CD14-positive monocyte (primary cell): ENCODE results near the gene RASGRP3. TPM values are rescaled to one million over a fixed set of nuclear protein-coding genes. Genes with fewer than 3 reads are reported as not detected.
A peak's percentile ranks its signal among the peaks of the same experiment; 100 is the strongest.

Source experiments
- DNase-seq, 3 donors: peaks; one replicate each; pipeline ENCODE4 v3.0.0-alpha.2; 2011 to 2022
- H2AFZ ChIP-seq: 2 replicates; pipeline ENCODE4 v1.6.0; 2012; ENCODE audit warnings: mild to moderate bottlenecking, low read depth, low read length, inconsistent platforms; ENCODE audit not compliant: insufficient read depth, poor library complexity, severe bottlenecking
- H3K27ac ChIP-seq, 2 donors: 1 replicate in 1 of 2; 2 replicates in 1 of 2; pipeline ENCODE4 v1.5.1; 2012 to 2013; ENCODE audit warnings: low read length in 2 of 2, control low read depth in 1 of 2, inconsistent platforms in 1 of 2, low read depth in 1 of 2, mild to moderate bottlenecking in 1 of 2
- H3K27me3 ChIP-seq, 2 donors: one replicate each; pipeline versions ENCODE4 v1.6.0 to v1.6.1; 2011 to 2013; ENCODE audit warnings: low read length in 2 of 2; ENCODE audit not compliant: control insufficient read depth in 2 of 2, insufficient read depth in 2 of 2
- H3K36me3 ChIP-seq, 2 donors: replicated peaks in 1 of 2; 1 replicate in 1 of 2; 2 replicates in 1 of 2; pipeline versions ENCODE4 v1.5.1 to v1.6.1; 2012 to 2013; ENCODE audit warnings: low read length in 2 of 2, control low read depth in 1 of 2, inconsistent platforms in 1 of 2, mild to moderate bottlenecking in 1 of 2; ENCODE audit not compliant: insufficient read depth in 2 of 2, control insufficient read depth in 1 of 2
- H3K4me1 ChIP-seq, 2 donors: 1 replicate in 1 of 2; 2 replicates in 1 of 2; pipeline versions ENCODE4 v1.5.1 to v1.6.1; 2012 to 2013; ENCODE audit warnings: low read length in 2 of 2, control low read depth in 1 of 2, inconsistent platforms in 1 of 2, mild to moderate bottlenecking in 1 of 2, moderate library complexity in 1 of 2; ENCODE audit not compliant: insufficient read depth in 2 of 2, control insufficient read depth in 1 of 2
- H3K4me2 ChIP-seq: replicated peaks from 2 replicates; pipeline ENCODE3; 2012; ENCODE audit warnings: low read length, moderate library complexity, mild to moderate bottlenecking; ENCODE audit not compliant: poor library complexity, severe bottlenecking; ENCODE audit errors: extremely low read depth
- H3K4me3 ChIP-seq, 3 experiments: fragments of 200-600 bp in 1 of 3; sonication (generic) in 1 of 3; replicated peaks in 1 of 3; 1 replicate in 2 of 3; 2 replicates in 1 of 3; pipeline ENCODE4 v1.5.1; 2011 to 2013; ENCODE audit warnings: low read length in 3 of 3, mild to moderate bottlenecking in 3 of 3, control low read depth in 2 of 3, low read depth in 2 of 3, inconsistent platforms in 1 of 3, moderate library complexity in 1 of 3
- H3K79me2 ChIP-seq: 2 replicates; pipeline ENCODE4 v1.6.0; 2012; ENCODE audit warnings: mild to moderate bottlenecking, control low read depth, inconsistent platforms, low read length, moderate library complexity; ENCODE audit not compliant: insufficient read depth
- H3K9ac ChIP-seq: 2 replicates; pipeline ENCODE4 v1.6.0; 2017; ENCODE audit warnings: low read length, mild to moderate bottlenecking; ENCODE audit not compliant: insufficient read depth, poor library complexity, severe bottlenecking
- H3K9me3 ChIP-seq, 2 donors: replicated peaks in 1 of 2; 1 replicate in 1 of 2; 2 replicates in 1 of 2; pipeline versions ENCODE4 v1.5.1 to v1.6.1; 2012 to 2013; ENCODE audit warnings: low read length in 2 of 2, control low read depth in 1 of 2; ENCODE audit not compliant: control insufficient read depth in 1 of 2, insufficient read depth in 1 of 2
- H4K20me1 ChIP-seq: 2 replicates; pipeline ENCODE4 v1.6.0; 2012; ENCODE audit warnings: mild to moderate bottlenecking, low read length, control low read depth, moderate library complexity; ENCODE audit not compliant: insufficient read depth
- H3K27ac Mint-ChIP-seq, 7 donors: one replicate each; pipeline ENCODE4 v1.8.0; 2020; ENCODE audit warnings: mild to moderate bottlenecking in 7 of 7, mixed read lengths in 7 of 7, moderate library complexity in 6 of 7, inconsistent platforms in 2 of 7
- H3K27me3 Mint-ChIP-seq, 3 donors: one replicate each; pipeline ENCODE4 v1.8.0; 2021 to 2022; ENCODE audit warnings: low read depth in 3 of 3, mild to moderate bottlenecking in 3 of 3, mixed read lengths in 3 of 3, moderate library complexity in 3 of 3, inconsistent platforms in 1 of 3
- H3K36me3 Mint-ChIP-seq, 2 donors: one replicate each; pipeline ENCODE4 v1.8.0; 2020; ENCODE audit warnings: mixed read lengths in 2 of 2, inconsistent platforms in 1 of 2, mild to moderate bottlenecking in 1 of 2
- H3K4me1 Mint-ChIP-seq: one replicate; pipeline ENCODE4 v1.8.0; 2020; ENCODE audit warnings: mild to moderate bottlenecking, mixed read lengths
- H3K4me3 Mint-ChIP-seq, 2 donors: one replicate each; pipeline ENCODE4 v1.8.0; 2020; ENCODE audit warnings: mild to moderate bottlenecking in 2 of 2, mixed read lengths in 2 of 2, moderate library complexity in 1 of 2
- H3K9me3 Mint-ChIP-seq, 7 donors: one replicate each; pipeline ENCODE4 v1.8.0; 2020 to 2022; ENCODE audit warnings: mixed read lengths in 7 of 7, mild to moderate bottlenecking in 6 of 7, moderate library complexity in 6 of 7, inconsistent platforms in 2 of 7
- CTCF ChIP-seq: fragments of 200-600 bp; IDR thresholded peaks from one replicate; pipeline ENCODE4 v1.8.0; 2022; ENCODE audit warnings: antibody characterized with exemption, mild to moderate bottlenecking
- WGBS: methylation state at CpG from one replicate; pipeline ENCODE4 v1.1.5; 2013; ENCODE audit warnings: missing lambda C conversion rate; ENCODE audit not compliant: insufficient coverage; 5-methylcytosine and 5-hydroxymethylcytosine counted together
- intact Hi-C, 2 donors: fragments of 100-400 bp; cut with micrococcal nuclease; formaldehyde crosslinking; loops; one replicate each; pipeline versions ENCODE4 v1.15.0 to v1.15.1; 2023
- polyA plus RNA-seq, 3 donors: library from polyadenylated mRNA; depleted of rRNA in 1 of 3; unstranded in 2 of 3; stranded (reverse) in 1 of 3; fragments of 300-500 nt in 2 of 3; fragments of >200 nt in 1 of 3; fragmentation: Illumina TruSeq in 2 of 3; gene quantifications; 1 replicate in 2 of 3; 2 replicates in 1 of 3; pipeline ENCODE4 v1.2.3, GENCODE V29; 2012 to 2021

Gene RASGRP3
- polyA plus RNA-seq, 3 donors, result 0.62 to 0.89 (median 0.84) TPM

- H3K79me2 ChIP-seq, result no peaks in the 10 kb centered on the region
- H3K4me1 ChIP-seq, result no peaks in the 10 kb centered on the region
- H3K27me3 Mint-ChIP-seq, result peaks cover 0 to 3% (median 0%) of the 10 kb centered on the region in 3 donors
- no peak overlapping the region for H3K4me3 ChIP-seq
- H3K27ac ChIP-seq, result no peak overlapping the region
- no peaks in the 10 kb centered on the region for H3K9me3 ChIP-seq
- no CpG with 5 or more reads among the region's 3 CpGs for WGBS
- peaks cover 0 to 4% (median 2%) of the 10 kb centered on the region in 7 donors for H3K9me3 Mint-ChIP-seq
- DNase-seq, result no peak
- no peaks in the 10 kb centered on the region for H3K27me3 ChIP-seq
- H3K36me3 ChIP-seq, result no peaks in the 10 kb centered on the region
- no peak overlapping the region for H3K9ac ChIP-seq
- intact Hi-C loops, result no loop called here
- peak overlapping the region in 1 of 7 donors; percentile 63 for H3K27ac Mint-ChIP-seq
- H3K4me2 ChIP-seq, result no peak overlapping the region
- no peak overlapping the region for H3K4me3 Mint-ChIP-seq
- no peaks in the 10 kb centered on the region for H3K4me1 Mint-ChIP-seq
- TF ChIP-seq CTCF, result no peak
- H2AFZ ChIP-seq, result no peak overlapping the region
- H4K20me1 ChIP-seq, result no peaks in the 10 kb centered on the region
- H3K36me3 Mint-ChIP-seq, result no peaks in the 10 kb centered on the region
These were observed 49.7 kb upstream of the RASGRP3 start for GRCh38 chr2:33426666-33427231.

DNA sequence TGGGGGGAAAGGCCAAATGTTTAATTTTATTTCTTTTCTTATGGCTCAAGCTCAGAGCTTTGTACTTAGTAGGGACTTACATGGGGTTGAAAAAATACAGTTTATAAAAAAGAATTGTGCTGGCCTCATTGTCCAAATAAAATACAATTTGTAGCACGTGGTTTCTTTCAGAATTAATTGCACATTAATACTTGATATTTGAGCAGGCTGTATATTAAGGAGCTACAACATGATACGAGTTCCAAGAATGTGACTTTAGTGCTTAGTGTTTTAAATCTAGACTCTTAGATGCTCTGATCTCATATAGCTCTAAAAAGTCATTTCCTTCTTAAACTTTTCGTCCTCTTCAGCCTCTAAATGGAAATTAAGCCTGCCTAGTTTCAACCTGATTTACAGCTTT, 46.4 kb upstream of the RASGRP3 start:
- no peak for TF ChIP-seq CTCF
- H3K36me3 Mint-ChIP-seq, result no peaks in the 10 kb centered on the region

More for the DNA sequence above, 46.4 kb upstream of the RASGRP3 start:
- Histone ChIP-seq H3K4me3 (no peak overlapping the region), H3K79me2 (no peaks in the 10 kb centered on the region), H3K9me3 (no peaks in the 10 kb centered on the region), H3K9ac (no peak overlapping the region), H4K20me1 (no peaks in the 10 kb centered on the region), H3K36me3 (no peaks in the 10 kb centered on the region), H3K4me2 (no peak overlapping the region), H3K27me3 (no peaks in the 10 kb centered on the region), H3K4me1 (no peaks in the 10 kb centered on the region), H2AFZ (no peak overlapping the region), H3K27ac (no peak overlapping the region)
- WGBS, result no CpG with 5 or more reads among the region's 3 CpGs
- peaks cover 0 to 7% (median 2%) of the 10 kb centered on the region in 7 donors for H3K9me3 Mint-ChIP-seq
- no peak overlapping the region for H3K27ac Mint-ChIP-seq
- H3K27me3 Mint-ChIP-seq, result peaks cover 0 to 3% (median 0%) of the 10 kb centered on the region in 3 donors
- H3K4me1 Mint-ChIP-seq, result no peaks in the 10 kb centered on the region
- intact Hi-C loops, result no loop called here
- H3K4me3 Mint-ChIP-seq, result no peak overlapping the region
- no peak for DNase-seq
